ENCODE measurements around the gene ENAH. TPM values are rescaled to one million over a fixed set of nuclear protein-coding genes. Genes with fewer than 3 reads are reported as not detected.

ENAH gene
- total RNA-seq, 4 donors from 2014 or later, result 22.9 to 109 (median 78.3) TPM

- no peaks in the 10 kb centered on the region for H3K27me3 ChIP-seq
- peak in 1 of 2 donors; percentile 66 for DNase-seq
- H3K36me3 ChIP-seq, result no peaks in the 10 kb centered on the region
- H3K4me3 ChIP-seq, result no peak overlapping the region
- no peaks in the 10 kb centered on the region for H3K9me3 ChIP-seq
- TF ChIP-seq POLR2A (IDR thresholded peaks at IDR 0.05) (peak in 1 of 2 donors; percentile 22), CTCF (IDR thresholded peaks at IDR 0.05) (no peak)
- H3K27ac ChIP-seq, result peak overlapping the region; percentile 50 to 65
- H3K4me1 ChIP-seq, result peaks cover 0 to 3% of the 10 kb centered on the region in 2 donors
- intact Hi-C loops (cut with DNase I; ENCODE audit: low total_unique reads), result no loop called here
Measured at GRCh38 chr1:225467193-225468020, 185.5 kb downstream of the ENAH start.

GRCh38 chr1:225466848-225467192 lies 186.1 kb downstream of the ENAH start:
- intact Hi-C loops (cut with DNase I; ENCODE audit: low total_unique reads), result no loop called here
- Histone ChIP-seq H3K4me1 (peaks cover 0 to 7% of the 10 kb centered on the region in 2 donors), H3K27me3 (no peaks in the 10 kb centered on the region), H3K36me3 (no peaks in the 10 kb centered on the region), H3K4me3 (no peak overlapping the region), H3K27ac (peak overlapping the region in 1 of 2 donors; percentile 65), H3K9me3 (no peaks in the 10 kb centered on the region)
- TF ChIP-seq CTCF (IDR thresholded peaks at IDR 0.05), result no peak
- no peak for TF ChIP-seq POLR2A (IDR thresholded peaks at IDR 0.05)
- DNase-seq, result no peak

- H3K27me3 ChIP-seq, result no peaks in the 10 kb centered on the region
- H3K9me3 ChIP-seq, result no peaks in the 10 kb centered on the region
- intact Hi-C loops (cut with DNase I; ENCODE audit: low total_unique reads), result no loop called here
- no peak overlapping the region for H3K27ac ChIP-seq
- no peak overlapping the region for H3K4me3 ChIP-seq
- no peaks in the 10 kb centered on the region for H3K36me3 ChIP-seq
- DNase-seq, result no peak
- TF ChIP-seq CTCF (IDR thresholded peaks at IDR 0.05) (no peak), POLR2A (IDR thresholded peaks at IDR 0.05) (no peak)
- peaks cover 0 to 7% of the 10 kb centered on the region in 2 donors for H3K4me1 ChIP-seq
Measured at GRCh38 chr1:225465793-225466517, 187.0 kb downstream of the ENAH start.

GRCh38 chr1:225464851-225465792 lies 187.8 kb downstream of the ENAH start:
- no peaks in the 10 kb centered on the region for H3K27me3 ChIP-seq
- no peak for DNase-seq
- no peak overlapping the region for H3K4me3 ChIP-seq
- no peaks in the 10 kb centered on the region for H3K36me3 ChIP-seq
- H3K4me1 ChIP-seq, result peaks cover 5 to 7% of the 10 kb centered on the region in 2 donors
- no peak for TF ChIP-seq CTCF (IDR thresholded peaks at IDR 0.05)
- no peak for TF ChIP-seq POLR2A (IDR thresholded peaks at IDR 0.05)
- H3K9me3 ChIP-seq, result no peaks in the 10 kb centered on the region
- H3K27ac ChIP-seq, result no peak overlapping the region
- intact Hi-C loops (cut with DNase I; ENCODE audit: low total_unique reads), result no loop called here

Measured in uterus (tissue), 4 donors.